ENCODE results near the gene ARSG. TPM values are rescaled to one million over a fixed set of nuclear protein-coding genes. Genes with fewer than 3 reads are reported as not detected.

ARSG gene
- total and polyA plus RNA-seq, 10 of the 15 experiments (the other 5 are each of a cell fraction or from before 2014, with no cell fraction given): 2.9 to 13.5 (median 7.6) TPM

- TF ChIP-seq NRF1 (conservative IDR thresholded peaks at IDR 0.05; ENCODE audit: low read depth, low read length): no peak
- no peak for TF ChIP-seq CREM (IDR thresholded peaks at IDR 0.05; ENCODE audit: low read depth)
- TF ChIP-seq IRF5 (IDR thresholded peaks at IDR 0.05; ENCODE audit: borderline replicate concordance): no peak
- no peak for TF ChIP-seq CBFB (IDR thresholded peaks at IDR 0.05; ENCODE audit: low read depth)
- ChIA-PET POLR2A (interaction anchor here (0.9 to 1.2 kb wide), 3 partner anchors 10 to 203 kb away, joined by 3 to 6 read pairs (median 3); no protein-coding TSS in a partner anchor), CTCF (interaction anchor here (0.6 to 8.5 kb wide), 16 partner anchors 7 to 295 kb away, joined by 3 to 59 read pairs (median 10); partner anchors contain the start of gene WIPI1), RAD21 (ENCODE audit: unreplicated experiment) (interaction anchor here (0.8 to 2.2 kb wide), 4 partner anchors 10 to 205 kb away, joined by 3 to 10 read pairs (median 4); no protein-coding TSS in a partner anchor), SMC1A (ENCODE audit: uncharacterized antibody, unreplicated experiment) (interaction anchor here (1.1 to 11.9 kb wide), 13 partner anchors 10 to 508 kb away, joined by 3 to 163 read pairs (median 5); no protein-coding TSS in a partner anchor)
- Histone ChIP-seq H3K27ac (ENCODE audit: control insufficient read depth, insufficient read depth) (no peak overlapping the region), H3K9ac (ENCODE audit: control insufficient read depth, insufficient read depth, low read length) (no peak overlapping the region), H3K4me1 (ENCODE audit: control insufficient read depth, insufficient read depth, low read length) (peaks cover 4% of the 10 kb centered on the region; the same call in 1 of the 2 replicates), H3K36me3 (ENCODE audit: control insufficient read depth in 2 of 2, insufficient read depth in 2 of 2, low read length in 1 of 2) (no peaks in the 10 kb centered on the region), H3K4me2 (ENCODE audit: control insufficient read depth, insufficient read depth) (no peak overlapping the region), H3K9me3 (replicated peaks; ENCODE audit: control insufficient read depth, insufficient read depth, low read length) (no peaks in the 10 kb centered on the region; the same call in 2 of the 3 replicates), H2AFZ (ENCODE audit: control insufficient read depth, low read depth, low read length) (no peak overlapping the region), H3K79me2 (ENCODE audit: control insufficient read depth, insufficient read depth, low read length) (no peaks in the 10 kb centered on the region), H3K4me3 (no peak overlapping the region), H3K27me3 (replicated peaks in 1 of 2; ENCODE audit: control insufficient read depth in 2 of 2, insufficient read depth in 2 of 2, low read length in 1 of 2) (no peaks in the 10 kb centered on the region; a peak in 1 of 4 replicates), H4K20me1 (ENCODE audit: control insufficient read depth, insufficient read depth) (no peaks in the 10 kb centered on the region)
- DNase-seq (ENCODE audit: low read depth, low spot score) (no peak), ATAC-seq (no peak), FAIRE-seq (no peak)
- in situ Hi-C loops (cut with MboI) (loop anchor here (10.0 kb wide), 1 partner anchor 504 kb away; no protein-coding TSS in a partner anchor), intact Hi-C loops (cut with micrococcal nuclease; ENCODE audit: unreplicated experiment) (loop anchor here (5.0 to 10.0 kb wide), 3 partner anchors 44 to 504 kb away; partner anchors contain the start of gene PRKAR1A)
- WGBS (ENCODE audit: insufficient coverage, insufficient replicate concordance, low lambda C conversion rate, missing lambda C conversion rate): 37% methylated on average over 5 of the region's 5 CpGs
- BruUV-seq (replicated peaks): no TSS peak
Observed at GRCh38 chr17:68468334-68468733, 177.0 kb downstream of the ARSG start.
